Measurements from ENCODE around the gene IL36B. TPM values are rescaled to one million over a fixed set of nuclear protein-coding genes. Genes with fewer than 3 reads are reported as not detected.

The IL36B gene
- total and polyA plus RNA-seq, 5 donors from 2014 or later = not detected

- H3K27ac ChIP-seq (ENCODE audit: insufficient read depth, low read length, poor library complexity, severe bottlenecking) = no peak overlapping the region
- H3K4me1 Mint-ChIP-seq = peaks cover 18 to 47% (median 32%) of the 10 kb centered on the region in 4 donors
- peaks cover 4 to 30% (median 15%) of the 10 kb centered on the region in 7 donors for H3K9me3 Mint-ChIP-seq
- ATAC-seq (ENCODE audit: low read depth in 2 of 2) = no peak
- H3K27ac Mint-ChIP-seq = peak overlapping the region in 1 of 3 donors; percentile 97
- H3K36me3 ChIP-seq (ENCODE audit: control insufficient read depth, insufficient read depth, low read length) = no peaks in the 10 kb centered on the region
- H3K4me3 ChIP-seq (ENCODE audit: low read depth, low read length) = no peak overlapping the region
- peaks cover 35% of the 10 kb centered on the region for H3K4me1 ChIP-seq (ENCODE audit: control insufficient read depth, insufficient read depth, low read length, poor library complexity, severe bottlenecking)
- H3K27me3 ChIP-seq (ENCODE audit: control insufficient read depth, insufficient read depth, low read length) = no peaks in the 10 kb centered on the region
- peak overlapping the region in 1 of 4 donors; percentile 10 for H3K4me3 Mint-ChIP-seq
- no peak for DNase-seq
- H3K36me3 Mint-ChIP-seq = peaks cover 9% of the 10 kb centered on the region
- peaks cover 27 to 35% of the 10 kb centered on the region in 2 experiments for H3K9me3 ChIP-seq (ENCODE audit: control insufficient read depth in 2 of 2, low read length in 2 of 2)
- peaks cover 2% of the 10 kb centered on the region for H3K27me3 Mint-ChIP-seq
These were observed 58.8 kb downstream of the IL36B start for GRCh38 chr2:112993831-112994230.

GRCh38 chr2:112989611-112990010, 63.1 kb downstream of the IL36B start:
- H3K27me3 Mint-ChIP-seq = peaks cover 4% of the 10 kb centered on the region
- Histone ChIP-seq H3K4me1 (ENCODE audit: control insufficient read depth, insufficient read depth, low read length, poor library complexity, severe bottlenecking) (peaks cover 23% of the 10 kb centered on the region), H3K27me3 (ENCODE audit: control insufficient read depth, insufficient read depth, low read length) (no peaks in the 10 kb centered on the region), H3K36me3 (ENCODE audit: control insufficient read depth, insufficient read depth, low read length) (no peaks in the 10 kb centered on the region), H3K9me3 (ENCODE audit: control insufficient read depth in 2 of 2, low read length in 2 of 2) (peaks cover 27 to 35% of the 10 kb centered on the region in 2 experiments), H3K27ac (ENCODE audit: insufficient read depth, low read length, poor library complexity, severe bottlenecking) (no peak overlapping the region), H3K4me3 (ENCODE audit: low read depth, low read length) (no peak overlapping the region)
- DNase-seq (no peak), ATAC-seq (ENCODE audit: low read depth in 2 of 2) (no peak)
- H3K27ac Mint-ChIP-seq = no peak overlapping the region
- H3K4me3 Mint-ChIP-seq = no peak overlapping the region
- peaks cover 3 to 29% (median 13%) of the 10 kb centered on the region in 7 donors for H3K9me3 Mint-ChIP-seq
- peaks cover 6 to 31% (median 22%) of the 10 kb centered on the region in 4 donors for H3K4me1 Mint-ChIP-seq
- peaks cover 9% of the 10 kb centered on the region for H3K36me3 Mint-ChIP-seq

GRCh38 chr2:112985090-112985489, 67.6 kb downstream of the IL36B start:
- peak in 2 of 3 donors; percentile 63 to 77 for DNase-seq
- peaks cover 16% of the 10 kb centered on the region for H3K4me1 ChIP-seq (ENCODE audit: control insufficient read depth, insufficient read depth, low read length, poor library complexity, severe bottlenecking)
- H3K9me3 Mint-ChIP-seq = peaks cover 0 to 11% (median 4%) of the 10 kb centered on the region in 7 donors
- no peaks in the 10 kb centered on the region for H3K27me3 ChIP-seq (ENCODE audit: control insufficient read depth, insufficient read depth, low read length)
- peak overlapping the region; percentile 5 to 83 (median 77) for H3K27ac Mint-ChIP-seq
- H3K36me3 ChIP-seq (ENCODE audit: control insufficient read depth, insufficient read depth, low read length) = no peaks in the 10 kb centered on the region
- H3K4me1 Mint-ChIP-seq = peaks cover 11 to 29% (median 23%) of the 10 kb centered on the region in 4 donors
- peak; percentile 96 to 97 for ATAC-seq (ENCODE audit: low read depth in 2 of 2)
- H3K27me3 Mint-ChIP-seq = peaks cover 4% of the 10 kb centered on the region
- peak overlapping the region in 3 of 4 donors; percentile 2 to 33 (median 14) for H3K4me3 Mint-ChIP-seq
- peak overlapping the region; percentile 52 for H3K27ac ChIP-seq (ENCODE audit: insufficient read depth, low read length, poor library complexity, severe bottlenecking)
- no peaks in the 10 kb centered on the region for H3K36me3 Mint-ChIP-seq
- H3K9me3 ChIP-seq (ENCODE audit: control insufficient read depth in 2 of 2, low read length in 2 of 2) = peaks cover 10 to 11% of the 10 kb centered on the region in 2 experiments
- no peak overlapping the region for H3K4me3 ChIP-seq (ENCODE audit: low read depth, low read length)

GRCh38 chr2:112980537-112980936, 72.1 kb downstream of the IL36B start:
- peaks cover 2% of the 10 kb centered on the region for H3K27me3 ChIP-seq (ENCODE audit: control insufficient read depth, insufficient read depth, low read length)
- Mint-ChIP-seq H3K4me1 (peaks cover 11 to 40% (median 21%) of the 10 kb centered on the region in 4 donors), H3K9me3 (no peaks in the 10 kb centered on the region), H3K4me3 (peak overlapping the region in 1 of 4 donors; percentile 10), H3K27me3 (no peaks in the 10 kb centered on the region), H3K27ac (peak overlapping the region; percentile 3 to 84 (median 77)), H3K36me3 (no peaks in the 10 kb centered on the region)
- H3K4me1 ChIP-seq (ENCODE audit: control insufficient read depth, insufficient read depth, low read length, poor library complexity, severe bottlenecking) = peaks cover 12% of the 10 kb centered on the region
- no peak for DNase-seq
- no peaks in the 10 kb centered on the region for H3K9me3 ChIP-seq (ENCODE audit: control insufficient read depth in 2 of 2, low read length in 2 of 2)
- no peak for ATAC-seq (ENCODE audit: low read depth in 2 of 2)
- H3K36me3 ChIP-seq (ENCODE audit: control insufficient read depth, insufficient read depth, low read length) = no peaks in the 10 kb centered on the region
- H3K27ac ChIP-seq (ENCODE audit: insufficient read depth, low read length, poor library complexity, severe bottlenecking) = peak overlapping the region; percentile 1
- no peak overlapping the region for H3K4me3 ChIP-seq (ENCODE audit: low read depth, low read length)

- Mint-ChIP-seq H3K4me1 (peaks cover 7 to 33% (median 15%) of the 10 kb centered on the region in 4 donors), H3K9me3 (no peaks in the 10 kb centered on the region), H3K4me3 (no peak overlapping the region), H3K27ac (no peak overlapping the region), H3K27me3 (no peaks in the 10 kb centered on the region), H3K36me3 (no peaks in the 10 kb centered on the region)
- no peak overlapping the region for H3K27ac ChIP-seq (ENCODE audit: insufficient read depth, low read length, poor library complexity, severe bottlenecking)
- H3K4me3 ChIP-seq (ENCODE audit: low read depth, low read length) = no peak overlapping the region
- H3K9me3 ChIP-seq (ENCODE audit: control insufficient read depth in 2 of 2, low read length in 2 of 2) = no peaks in the 10 kb centered on the region
- ATAC-seq (ENCODE audit: low read depth in 2 of 2) (no peak), DNase-seq (no peak)
- H3K4me1 ChIP-seq (ENCODE audit: control insufficient read depth, insufficient read depth, low read length, poor library complexity, severe bottlenecking) = peaks cover 6% of the 10 kb centered on the region
- no peaks in the 10 kb centered on the region for H3K36me3 ChIP-seq (ENCODE audit: control insufficient read depth, insufficient read depth, low read length)
- H3K27me3 ChIP-seq (ENCODE audit: control insufficient read depth, insufficient read depth, low read length) = peaks cover 2% of the 10 kb centered on the region
These were observed 72.9 kb downstream of the IL36B start for GRCh38 chr2:112979731-112980130.

- H3K4me3 ChIP-seq (ENCODE audit: low read depth, low read length) = no peak within 1 kb of the TSS
- H3K27ac Mint-ChIP-seq = peak within 1 kb of the TSS in 1 of 3 donors; percentile 28
These were observed 75.1 kb downstream of the IL36B start, which contains the start of gene IL36G for GRCh38 chr2:112977559-112978056. IL36G (plus strand) TSS chr2:112978006; CDS start chr2:112978639, 633 bp downstream.

More at GRCh38 chr2:112977559-112978056, 75.1 kb downstream of the IL36B start, which contains the start of gene IL36G:
- no peaks in the 10 kb centered on the region for H3K9me3 ChIP-seq (ENCODE audit: control insufficient read depth in 2 of 2, low read length in 2 of 2)
- no peak for ATAC-seq (ENCODE audit: low read depth in 2 of 2)
- Mint-ChIP-seq H3K4me3 (no peak within 1 kb of the TSS), H3K4me1 (peaks cover 4 to 30% (median 12%) of the 10 kb centered on the region in 4 donors), H3K36me3 (no peaks in the 10 kb centered on the region), H3K9me3 (no peaks in the 10 kb centered on the region), H3K27me3 (peaks cover 3% of the 10 kb centered on the region)
- no peak for DNase-seq
- peaks cover 4% of the 10 kb centered on the region for H3K4me1 ChIP-seq (ENCODE audit: control insufficient read depth, insufficient read depth, low read length, poor library complexity, severe bottlenecking)
- H3K36me3 ChIP-seq (ENCODE audit: control insufficient read depth, insufficient read depth, low read length) = no peaks in the 10 kb centered on the region
- no peak within 1 kb of the TSS for H3K27ac ChIP-seq (ENCODE audit: insufficient read depth, low read length, poor library complexity, severe bottlenecking)
- peaks cover 2% of the 10 kb centered on the region for H3K27me3 ChIP-seq (ENCODE audit: control insufficient read depth, insufficient read depth, low read length)

Other genes with a start within 250 kb of the IL36B start
- 1.3 TPM for gene IL1B, start 216.1 kb downstream of the IL36B start, total RNA-seq
- not detected for gene IL1B, start 216.1 kb downstream of the IL36B start, polyA plus RNA-seq
- gene IL37, start 141.7 kb downstream of the IL36B start, total RNA-seq = not detected
- gene IL37, start 141.7 kb downstream of the IL36B start, polyA plus RNA-seq = not detected
- not detected for gene IL36G, start 74.9 kb downstream of the IL36B start, total RNA-seq
- not detected for gene IL36G, start 74.9 kb downstream of the IL36B start, polyA plus RNA-seq
- not detected for gene IL36A, start 47.4 kb downstream of the IL36B start, total RNA-seq
- under 1 TPM in 3 of 4 donors, not detected in 1; 0.38 to 0.42 (median 0.42) TPM for gene IL36A, start 47.4 kb downstream of the IL36B start, polyA plus RNA-seq
- gene IL36RN, start 6.3 kb upstream of the IL36B start, total RNA-seq = not detected
- gene IL36RN, start 6.3 kb upstream of the IL36B start, polyA plus RNA-seq = not detected
- gene IL1F10, start 15.1 kb upstream of the IL36B start, total RNA-seq = not detected
- not detected for gene IL1F10, start 15.1 kb upstream of the IL36B start, polyA plus RNA-seq
- gene IL1RN, start 74.7 kb upstream of the IL36B start, total RNA-seq = not detected
- under 1 TPM in 2 of 4 donors, not detected in 2; 0.23 to 0.59 TPM for gene IL1RN, start 74.7 kb upstream of the IL36B start, polyA plus RNA-seq
- 124 TPM for gene PSD4, start 121.1 kb upstream of the IL36B start, total RNA-seq
- gene PSD4, start 121.1 kb upstream of the IL36B start, polyA plus RNA-seq = 10 to 100 TPM; 18.1 to 26.3 (median 20.7) TPM
- 1.8 TPM for gene PAX8, start 226.1 kb upstream of the IL36B start, total RNA-seq
- gene PAX8, start 226.1 kb upstream of the IL36B start, polyA plus RNA-seq = under 1 TPM in 3 of 4 donors, not detected in 1; 0.24 to 0.52 (median 0.44) TPM

All from CD4-positive, CD25-positive, alpha-beta regulatory T cell (primary cell).